GM19035 (cell line): Measurements from ENCODE around the gene RPL12.

ENCODE experiments used
- ATAC-seq: cut with Tn5 transposase; IDR thresholded peaks from one replicate; pipeline ENCODE4 v1.9.1; 2021; ENCODE audit not compliant: unreplicated experiment

Gene RPL12

DNA sequence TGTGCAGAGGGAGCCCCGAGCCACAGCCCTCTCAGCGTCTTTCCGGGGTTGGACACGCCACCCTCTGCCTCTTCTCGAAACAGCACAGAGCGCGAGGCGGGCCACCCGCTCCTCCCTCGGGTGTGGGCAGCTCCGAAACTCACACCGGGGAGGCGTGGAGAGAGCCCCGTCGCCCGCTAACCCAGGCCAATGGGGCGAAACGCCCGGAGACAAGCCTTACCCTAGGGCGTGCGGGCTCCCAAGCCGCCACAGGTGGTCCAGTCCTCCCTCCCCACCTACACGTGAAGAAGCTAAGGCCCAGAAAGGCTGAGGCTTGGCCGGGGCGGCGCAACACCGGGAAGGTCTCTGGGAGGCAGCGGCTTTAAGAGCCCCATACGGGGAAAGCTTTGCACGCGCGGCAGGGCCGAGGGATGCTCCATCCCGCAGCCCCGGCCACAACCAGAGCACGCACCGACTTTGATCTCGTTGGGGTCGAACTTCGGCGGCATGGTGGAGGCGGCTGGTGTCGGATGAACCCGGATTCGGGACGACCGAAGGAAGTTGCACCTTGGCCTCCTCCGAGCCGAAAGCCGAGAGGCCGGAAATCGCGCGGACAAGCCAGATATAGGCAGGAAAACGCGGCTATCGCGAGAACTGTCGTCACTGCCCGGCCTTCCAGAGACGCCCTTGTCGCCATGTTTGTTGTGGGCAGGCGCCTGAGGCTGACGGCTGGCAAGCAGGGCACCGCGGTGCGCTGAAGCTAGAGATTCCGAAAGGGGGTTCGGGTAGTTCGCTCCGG, at the start of gene RPL12, which contains the start of gene LRSAM1:
Gene RPL12 (minus strand): TSS at position 577 of the 778 bp plus-strand sequence. CDS start 89 bp downstream, at position 488.
Gene LRSAM1 (plus strand): TSS at position 681 of the 778 bp plus-strand sequence. CDS start 3,018 bp downstream, outside the sequence.
- ATAC-seq = peak; percentile 62

DNA sequence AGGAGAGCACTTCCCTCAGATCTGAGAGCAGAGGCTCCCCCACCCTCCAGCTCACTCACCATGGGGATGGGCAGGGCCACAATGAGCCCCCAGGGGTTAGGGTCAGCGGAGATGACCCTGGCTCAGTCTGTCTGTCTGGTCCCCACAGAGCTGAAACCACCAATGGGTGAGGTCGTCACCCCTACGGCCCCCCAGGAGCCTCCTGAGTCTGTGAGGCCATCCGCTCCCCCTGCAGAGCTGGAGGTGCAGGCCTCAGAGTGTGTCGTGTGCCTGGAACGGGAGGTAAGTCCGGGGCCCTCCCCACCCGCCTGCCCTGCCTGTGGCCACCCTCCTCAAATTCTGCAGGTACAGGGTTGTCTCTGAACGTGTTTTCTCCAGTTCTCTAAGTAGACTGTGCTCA, 49.7 kb upstream of the RPL12 start:
- ATAC-seq = no peak

DNA sequence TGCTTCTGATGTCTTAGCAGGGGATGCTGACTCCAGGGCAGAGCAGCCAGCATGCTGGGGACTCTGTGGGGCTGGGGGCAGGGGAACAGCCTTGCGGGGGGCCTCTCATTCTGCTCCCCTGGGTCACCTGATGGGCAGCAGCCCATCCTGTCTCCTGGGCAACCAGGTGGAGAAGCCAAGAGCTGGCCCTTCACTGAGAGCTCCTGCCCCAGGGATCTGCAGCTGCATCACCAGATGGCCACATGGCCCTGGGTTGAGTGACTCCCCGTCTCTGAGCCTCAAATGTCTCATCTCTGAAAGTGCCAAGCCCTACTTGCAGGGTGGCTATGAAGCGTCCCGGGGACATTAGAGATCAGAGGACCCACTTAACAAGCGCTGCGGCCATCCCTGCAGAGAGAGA, 49.2 kb upstream of the RPL12 start:
- no peak for ATAC-seq

DNA sequence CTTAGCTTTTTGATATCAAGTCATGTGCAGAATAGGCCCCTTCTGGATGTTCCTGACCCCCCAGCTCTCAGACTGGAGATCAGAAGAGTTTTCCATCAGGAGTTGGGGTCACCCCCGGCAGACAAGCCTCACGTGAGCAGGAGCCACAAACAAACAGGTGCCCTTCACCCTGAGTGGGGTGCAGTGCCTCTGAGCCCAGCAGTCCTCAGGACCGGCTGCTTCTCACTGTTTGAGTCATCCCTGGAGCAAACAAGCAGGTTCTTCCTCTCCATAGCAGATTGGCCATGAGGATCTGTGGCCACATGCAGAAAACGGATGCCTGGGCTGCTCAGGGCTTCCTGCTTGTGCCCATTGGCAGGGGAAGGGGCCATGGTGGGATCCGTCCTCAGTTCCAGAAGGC, 47.1 kb upstream of the RPL12 start:
- no peak for ATAC-seq

DNA sequence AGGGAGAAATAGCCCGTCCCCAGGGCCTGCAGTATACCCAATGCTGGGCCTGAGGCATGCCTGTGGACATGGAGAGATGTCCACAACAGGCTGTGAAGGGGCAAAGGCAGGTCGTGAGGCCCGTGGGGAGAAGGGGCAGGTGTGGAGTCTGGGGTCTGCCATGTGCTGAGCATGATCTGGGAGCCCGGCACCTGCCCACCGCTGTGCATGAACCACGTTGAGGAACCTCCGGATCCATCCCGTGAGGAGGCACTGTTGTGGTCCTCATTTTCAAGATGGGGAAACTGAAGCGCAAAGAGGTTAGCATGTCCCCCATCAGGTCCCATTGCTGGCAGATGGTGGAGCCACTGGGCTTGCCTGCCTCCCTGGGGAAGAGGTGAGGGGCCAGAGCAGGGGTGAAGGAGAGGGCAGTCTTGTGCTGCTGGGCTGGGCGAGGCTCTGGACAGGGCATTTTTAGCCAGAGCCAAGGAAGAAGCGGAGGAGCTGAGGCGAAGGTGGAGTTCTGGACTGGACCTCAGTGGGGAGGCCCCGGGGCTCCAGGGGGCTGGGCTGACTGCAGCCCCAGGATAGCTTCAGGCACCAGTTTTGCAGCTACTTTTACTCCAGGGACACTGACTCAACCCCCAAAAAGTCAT, 46.6 kb upstream of the RPL12 start:
- no peak for ATAC-seq

DNA sequence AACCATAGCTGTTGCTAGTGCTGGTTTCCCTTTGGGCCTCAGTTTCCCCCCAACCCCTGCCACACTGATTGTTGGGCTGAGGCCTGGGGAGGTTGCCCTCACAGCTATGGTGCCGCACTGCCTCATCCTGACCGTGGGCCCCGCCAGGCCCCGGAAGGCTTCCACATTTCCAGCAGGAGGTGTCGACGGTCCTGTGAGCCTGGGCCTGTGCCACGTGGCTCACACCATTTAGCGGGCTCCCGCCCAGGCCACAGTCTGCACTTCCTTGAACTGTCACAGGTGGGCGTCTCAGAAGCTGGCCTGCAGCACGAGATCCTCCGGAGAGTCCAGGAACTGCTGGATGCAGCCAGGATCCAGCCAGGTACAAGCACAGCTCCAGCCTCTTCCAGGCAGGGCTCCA, 45.8 kb upstream of the RPL12 start:
- ATAC-seq = no peak

DNA sequence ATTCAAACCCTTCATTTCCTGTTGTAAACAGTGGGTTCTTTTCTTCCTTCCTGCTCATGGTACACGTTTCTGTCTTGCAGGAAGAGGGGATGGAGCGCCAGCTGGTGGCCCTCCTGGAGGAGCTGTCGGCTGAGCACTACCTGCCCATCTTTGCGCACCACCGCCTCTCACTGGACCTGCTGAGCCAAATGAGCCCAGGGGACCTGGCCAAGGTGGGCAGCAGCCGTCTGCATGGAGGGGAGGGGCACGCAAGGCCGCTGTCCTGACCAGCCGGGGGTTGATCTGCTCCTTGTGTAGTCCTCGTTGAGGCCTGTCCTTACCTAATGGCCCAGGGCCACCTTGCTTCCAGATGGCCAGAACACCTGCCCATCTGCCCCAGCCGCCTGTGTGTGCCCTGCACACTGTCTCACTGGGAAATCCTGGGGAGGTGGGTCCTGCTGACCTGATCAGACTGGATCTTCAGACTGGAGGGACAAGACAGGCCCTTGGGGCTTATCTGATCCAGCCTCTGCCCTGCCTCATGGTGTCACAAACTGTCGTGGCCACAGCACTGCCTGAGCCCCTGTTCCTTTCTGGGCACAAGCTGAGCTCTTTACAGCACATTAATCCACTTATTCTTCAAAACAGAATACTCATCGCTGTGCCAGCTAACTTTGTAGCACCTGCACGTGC, 44.8 kb upstream of the RPL12 start:
- no peak for ATAC-seq

DNA sequence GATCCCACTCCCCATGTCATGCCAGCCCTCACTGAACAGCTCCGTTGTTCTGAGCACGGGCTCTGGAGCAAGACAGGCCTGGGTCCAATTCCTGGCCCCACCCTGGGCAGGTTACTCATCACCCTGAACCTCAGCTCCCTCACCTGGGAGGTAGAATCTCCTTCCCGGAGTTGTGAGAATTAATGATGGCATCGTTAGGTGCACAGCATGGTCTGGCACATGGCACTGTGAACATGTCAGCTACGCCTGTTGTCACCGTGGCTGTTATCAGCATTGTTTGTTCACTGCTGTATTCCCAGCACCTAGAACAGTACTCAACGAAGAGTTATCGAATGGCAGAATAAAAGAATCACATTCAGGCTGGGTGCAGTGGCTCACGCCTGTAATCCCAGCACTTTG, 43.1 kb upstream of the RPL12 start:
- no peak for ATAC-seq

DNA sequence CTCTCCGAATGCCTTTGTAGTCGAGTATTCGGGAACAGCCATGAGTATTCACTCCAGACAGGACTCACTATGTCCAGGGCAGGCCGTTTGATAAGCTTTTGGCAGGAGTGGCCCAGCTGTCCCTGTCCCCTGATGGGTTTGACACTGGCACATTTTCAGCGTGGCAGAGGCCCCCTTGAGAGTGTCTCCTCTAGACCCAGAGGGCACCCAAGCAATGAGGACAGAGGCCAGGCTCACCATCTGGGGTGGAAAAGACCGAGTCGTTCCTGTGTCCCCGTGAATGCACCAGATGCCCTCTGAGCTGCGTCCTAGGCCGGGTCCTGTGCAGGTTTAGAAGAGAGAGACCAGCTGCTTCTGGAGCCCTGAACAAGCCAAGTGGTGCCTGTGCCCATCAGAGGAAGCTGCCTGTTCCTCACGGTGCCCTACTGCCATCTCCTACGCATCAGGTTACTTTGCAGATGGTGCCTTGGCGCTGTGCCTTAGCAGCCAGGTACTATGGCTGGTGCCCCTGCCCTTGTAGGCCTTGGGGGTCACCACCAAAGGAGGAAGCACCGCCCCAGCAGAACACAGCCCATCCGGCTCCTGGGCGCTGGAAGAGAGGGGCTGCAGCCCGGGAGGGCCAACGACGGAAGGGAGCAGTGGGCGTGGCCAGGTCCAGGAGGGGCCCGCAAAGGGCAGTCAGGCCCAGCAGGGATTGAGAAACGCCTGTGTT, 42.5 kb upstream of the RPL12 start:
- ATAC-seq = no peak

DNA sequence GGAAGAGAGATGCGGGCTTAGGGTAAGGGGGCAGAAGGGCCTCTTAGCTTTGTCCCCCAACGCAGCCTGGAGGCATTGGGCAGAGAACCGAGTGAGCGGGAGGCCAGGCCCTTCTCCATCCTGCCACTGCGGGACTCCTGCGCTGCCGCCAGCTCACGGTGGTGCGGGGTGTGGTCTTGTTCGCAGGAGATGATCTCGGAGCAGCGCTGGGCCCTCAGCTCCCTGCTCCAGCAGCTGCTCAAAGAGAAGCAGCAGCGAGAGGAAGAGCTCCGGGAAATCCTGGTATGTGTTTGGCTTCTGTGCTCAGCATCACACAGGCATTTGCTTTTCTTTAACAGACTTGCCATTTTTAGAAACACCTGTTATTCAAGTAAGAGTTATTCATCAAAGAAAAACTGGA, 41.4 kb upstream of the RPL12 start:
- no peak for ATAC-seq

DNA sequence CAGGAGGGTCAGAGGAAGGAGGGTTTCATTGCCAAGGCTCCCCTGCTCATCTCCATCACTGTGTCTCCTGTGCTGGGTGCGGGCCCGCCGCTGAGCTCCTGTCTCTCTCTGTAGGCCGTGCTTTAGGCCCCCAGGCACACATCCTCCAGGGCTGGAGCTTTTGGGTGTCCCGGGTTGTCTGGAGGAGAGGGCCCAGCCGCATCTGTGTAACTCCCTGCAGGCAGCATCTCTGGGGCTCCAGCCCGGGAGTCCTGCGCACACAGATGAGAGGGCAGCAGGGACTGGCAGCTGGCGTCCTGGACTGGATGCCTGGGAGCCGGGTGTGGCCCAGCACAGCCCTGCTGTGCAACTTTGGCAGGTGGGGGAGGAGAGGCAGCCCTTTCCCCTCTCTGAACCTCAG, 40.3 kb upstream of the RPL12 start:
- ATAC-seq = no peak

DNA sequence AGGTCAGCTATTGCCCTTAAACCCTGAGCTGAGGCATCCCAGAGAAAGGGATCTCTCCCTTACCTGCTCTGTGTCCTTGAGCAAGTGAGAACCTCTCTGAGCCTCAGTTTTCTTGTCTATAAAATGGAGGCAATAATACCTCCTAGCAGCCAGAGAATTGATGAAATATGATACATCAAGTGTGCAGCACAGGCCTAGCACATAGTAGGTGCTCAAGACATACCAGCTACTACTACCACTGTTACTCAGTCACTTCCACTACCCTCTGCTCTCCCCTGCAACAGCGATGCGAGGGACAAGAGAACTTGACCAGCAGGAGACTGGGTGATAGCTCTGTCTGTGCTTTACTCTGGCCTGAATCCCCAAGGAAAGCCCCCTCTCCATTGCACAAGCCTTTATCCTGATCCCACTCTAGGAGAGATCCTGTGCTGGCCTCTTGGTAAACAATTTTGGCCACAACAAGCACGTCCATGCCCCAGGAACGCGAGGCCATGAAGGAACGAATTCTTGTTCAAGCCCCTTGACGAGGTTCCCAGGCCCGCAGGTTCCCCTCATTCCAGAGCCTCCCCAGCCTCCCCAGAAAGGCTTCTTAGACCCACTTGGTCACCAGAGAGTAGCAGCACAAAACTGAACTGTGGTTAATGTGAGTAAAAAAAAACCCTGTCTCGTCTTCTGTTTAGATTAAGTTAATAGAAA, 39.5 kb upstream of the RPL12 start:
- ATAC-seq = no peak

DNA sequence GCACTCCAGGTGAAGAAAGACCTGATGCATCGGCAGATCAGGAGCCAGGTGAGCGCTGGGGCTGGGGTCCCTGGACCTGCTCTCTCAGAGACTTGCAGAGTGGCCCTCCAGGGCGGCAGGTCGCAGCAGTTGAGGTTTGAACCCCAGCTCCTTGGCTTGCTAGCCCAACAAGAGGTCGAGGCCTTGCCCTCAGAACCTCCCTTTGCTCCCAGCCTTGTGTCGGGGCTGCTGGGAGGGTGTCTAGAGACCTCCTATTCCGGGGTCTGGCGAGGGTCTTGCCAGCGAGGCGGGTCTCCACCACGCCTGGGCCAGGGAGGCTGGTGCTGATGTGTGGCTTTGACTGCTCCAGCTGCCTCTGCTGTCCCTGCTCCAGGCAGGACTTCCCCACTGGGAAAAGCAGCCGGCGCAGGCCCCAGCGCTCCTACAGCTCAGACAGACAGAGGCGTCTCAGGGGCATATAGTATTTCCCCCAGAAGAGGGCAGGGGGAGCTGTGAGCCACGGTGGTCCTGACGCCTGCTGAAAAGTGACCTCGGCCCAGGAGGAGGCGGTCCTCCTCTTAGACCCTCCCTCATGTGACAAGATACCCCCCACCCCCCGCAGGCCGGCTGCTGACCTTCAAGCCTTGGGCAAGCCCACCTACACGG, 38.4 kb upstream of the RPL12 start:
- ATAC-seq = no peak

DNA sequence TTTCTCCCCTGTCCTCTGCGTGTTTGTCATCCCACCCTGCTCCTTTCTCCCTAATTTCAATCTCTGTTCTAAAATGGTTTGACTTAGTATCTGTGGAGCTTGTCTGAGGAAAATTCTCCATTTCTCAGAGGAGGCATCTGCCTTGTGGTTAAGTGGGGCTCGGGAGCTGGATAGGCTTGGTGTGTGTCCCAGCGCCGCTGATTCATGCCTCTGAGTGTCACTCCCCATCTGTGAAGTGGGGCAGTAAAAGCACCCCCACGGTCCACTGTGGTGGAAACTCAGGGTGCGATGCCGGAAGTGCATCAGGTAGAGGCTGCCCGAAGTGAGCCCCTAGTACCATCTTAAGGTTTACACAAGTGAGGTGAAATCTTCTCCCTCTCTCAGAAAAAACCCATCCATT, 37.7 kb upstream of the RPL12 start:
- ATAC-seq = no peak

DNA sequence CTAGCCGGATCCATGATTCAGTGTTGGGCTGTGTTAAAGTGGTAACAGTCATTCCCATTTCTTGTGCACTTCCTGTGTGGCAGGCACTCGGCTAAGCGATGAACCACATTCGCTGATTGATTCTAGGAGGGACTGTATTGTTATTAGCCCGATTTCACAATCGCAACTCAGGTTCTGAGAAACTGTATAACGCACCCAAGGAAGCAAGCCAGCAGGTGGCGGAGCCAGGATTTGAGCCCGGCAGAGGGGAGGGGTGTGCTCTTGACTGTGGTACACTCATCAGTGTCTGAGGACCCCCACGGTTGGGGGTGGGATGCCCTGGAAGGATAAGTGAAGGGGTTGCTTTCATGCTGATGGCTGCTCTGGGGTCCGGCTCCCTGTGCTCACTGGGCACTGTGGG, 34.8 kb upstream of the RPL12 start:
- ATAC-seq = no peak

DNA sequence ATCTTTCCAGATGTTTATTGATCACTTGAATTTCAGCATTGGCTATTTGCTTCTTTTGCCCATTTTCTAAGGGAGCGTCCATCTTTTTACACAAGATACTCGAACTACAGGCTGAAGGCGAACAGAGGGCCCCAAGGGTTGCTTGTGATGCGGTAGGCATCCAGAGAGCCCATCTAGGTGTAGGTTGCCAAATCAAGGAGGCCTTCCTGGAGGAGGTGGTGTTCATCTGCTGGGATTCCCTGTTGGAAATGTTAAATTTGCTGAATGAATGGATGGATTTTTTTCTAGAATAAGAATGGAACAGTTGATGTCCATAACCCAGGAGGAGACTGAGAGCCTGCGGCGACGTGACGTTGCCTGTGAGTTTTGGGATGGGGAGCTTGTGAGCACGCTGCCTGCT, 31.5 kb upstream of the RPL12 start:
- no peak for ATAC-seq

DNA sequence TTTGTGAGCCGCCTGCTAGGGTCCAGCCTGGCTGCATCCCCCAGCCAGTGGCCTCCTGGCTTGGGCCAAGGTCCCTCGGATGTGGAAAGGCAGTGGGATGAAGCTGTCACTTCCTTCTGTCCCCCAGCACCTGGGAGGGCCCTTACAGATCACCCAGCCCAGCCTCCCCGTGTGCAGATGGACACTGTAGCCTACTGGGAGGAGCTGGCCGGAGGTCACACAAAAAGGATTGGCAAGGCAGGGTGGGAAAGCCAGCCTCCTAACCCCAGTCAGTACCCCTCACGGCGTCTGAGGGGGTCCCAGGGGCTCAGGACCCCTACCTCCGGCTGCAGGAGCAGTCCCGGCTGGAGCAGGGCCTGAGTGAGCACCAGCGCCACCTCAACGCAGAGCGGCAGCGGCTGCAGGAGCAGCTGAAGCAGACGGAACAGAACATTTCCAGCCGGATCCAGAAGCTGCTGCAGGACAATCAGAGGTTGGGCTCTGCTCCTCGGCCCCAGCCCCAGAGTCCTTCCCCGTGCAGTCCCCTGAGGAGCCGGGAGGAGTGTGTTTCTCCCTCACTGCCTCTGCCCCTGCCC, 28.4 kb upstream of the RPL12 start:
- no peak for ATAC-seq

DNA sequence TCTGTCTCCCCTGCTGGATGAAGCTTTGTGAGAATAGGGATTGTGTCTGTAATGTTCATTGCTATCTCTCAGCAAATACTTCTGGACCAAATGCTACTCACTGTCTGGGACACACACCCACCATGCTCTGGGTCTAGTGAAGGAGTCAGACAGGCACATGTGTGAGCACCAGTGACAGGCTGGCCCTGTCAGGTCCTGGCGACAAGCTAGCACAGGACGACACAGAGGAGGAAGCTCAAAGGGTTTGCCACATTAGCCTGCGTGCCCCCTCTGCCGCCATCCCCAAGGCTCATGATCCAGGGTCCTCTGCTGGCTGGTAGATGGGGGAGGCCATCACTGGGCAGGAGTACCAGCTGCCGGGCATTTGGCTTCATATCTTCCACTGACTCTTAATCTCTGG, 23.4 kb upstream of the RPL12 start:
- no peak for ATAC-seq

DNA sequence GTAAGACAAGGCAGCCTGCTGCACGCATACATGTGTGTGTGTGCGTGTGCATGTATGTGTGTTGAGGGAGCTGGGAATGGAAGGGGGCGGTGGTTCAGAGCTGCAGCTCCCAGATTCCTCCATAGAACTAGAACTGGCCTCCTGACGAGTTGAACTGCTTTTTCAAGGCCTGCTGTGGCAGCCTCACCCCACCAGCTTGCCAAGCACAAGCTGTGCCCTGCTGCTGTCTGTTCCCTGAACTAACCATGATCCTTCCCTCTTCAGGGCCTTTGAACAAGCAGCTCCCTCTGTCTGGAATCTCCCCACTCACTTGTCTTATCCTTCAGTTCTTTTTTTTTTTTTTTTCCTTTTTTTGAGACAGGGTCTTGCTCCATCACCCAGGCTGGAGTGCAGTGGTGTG, 22.7 kb upstream of the RPL12 start:
- ATAC-seq = no peak

DNA sequence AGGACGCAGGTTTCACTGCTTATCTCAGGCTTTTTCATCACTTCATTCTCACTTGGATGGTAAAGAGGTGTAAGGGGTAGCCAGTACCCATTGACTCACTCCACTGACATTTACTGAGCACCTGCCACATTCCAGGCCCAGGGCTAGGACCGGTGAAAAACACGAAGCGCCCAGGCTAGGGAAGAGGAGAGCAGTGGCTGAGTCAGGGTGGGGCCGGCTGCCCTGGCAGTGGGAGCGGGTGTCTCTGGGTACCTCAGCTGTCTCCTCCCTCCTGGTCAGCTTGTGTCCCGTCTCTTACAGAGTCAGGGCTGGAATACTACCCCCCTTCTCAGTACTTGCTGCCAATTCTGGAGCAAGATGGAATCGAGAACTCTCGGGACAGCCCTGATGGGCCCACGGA, 22.3 kb upstream of the RPL12 start:
- ATAC-seq = no peak
